ENCODE results near the gene STK38.

Gene STK38

DNA sequence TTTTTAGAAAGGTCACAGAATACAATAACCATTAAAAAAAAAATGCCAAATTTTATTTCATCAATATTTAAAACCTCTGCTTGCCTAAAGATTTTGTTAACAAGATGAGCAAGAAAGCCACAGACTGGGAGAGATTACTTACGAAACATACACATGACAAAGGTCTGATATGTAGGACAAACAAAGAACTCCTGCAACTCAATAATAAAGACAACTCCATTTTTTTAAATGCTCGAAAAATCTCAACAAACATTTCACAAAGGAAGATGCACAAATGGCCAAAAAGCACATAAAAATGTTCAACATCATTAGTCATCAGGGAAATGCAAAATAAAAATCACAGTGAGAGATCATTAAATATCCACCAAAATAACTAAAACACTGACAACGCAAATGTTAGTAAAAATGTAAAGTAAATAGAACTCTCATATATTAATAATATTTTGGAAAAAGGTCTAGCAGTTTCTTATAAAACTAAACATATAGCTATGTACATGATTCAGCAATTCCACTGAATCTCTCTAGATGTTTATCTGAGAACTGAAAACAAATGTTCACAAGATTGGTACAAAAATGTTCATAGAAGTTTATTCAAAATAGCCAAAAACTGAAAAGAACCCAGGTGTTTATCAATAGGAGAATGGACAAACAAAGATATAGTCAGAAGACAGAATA, 10.3 kb downstream of the STK38 start:
- no peak for DNase-seq
- Histone ChIP-seq H3K4me1 (no peaks in the 10 kb centered on the region), H3K27me3 (no peaks in the 10 kb centered on the region), H3K4me3 (ENCODE audit: low read depth, low read length) (no peak overlapping the region), H3K36me3 (peaks cover 26% of the 10 kb centered on the region), H3K9me3 (no peaks in the 10 kb centered on the region)
- TF ChIP-seq, protein P1, sequence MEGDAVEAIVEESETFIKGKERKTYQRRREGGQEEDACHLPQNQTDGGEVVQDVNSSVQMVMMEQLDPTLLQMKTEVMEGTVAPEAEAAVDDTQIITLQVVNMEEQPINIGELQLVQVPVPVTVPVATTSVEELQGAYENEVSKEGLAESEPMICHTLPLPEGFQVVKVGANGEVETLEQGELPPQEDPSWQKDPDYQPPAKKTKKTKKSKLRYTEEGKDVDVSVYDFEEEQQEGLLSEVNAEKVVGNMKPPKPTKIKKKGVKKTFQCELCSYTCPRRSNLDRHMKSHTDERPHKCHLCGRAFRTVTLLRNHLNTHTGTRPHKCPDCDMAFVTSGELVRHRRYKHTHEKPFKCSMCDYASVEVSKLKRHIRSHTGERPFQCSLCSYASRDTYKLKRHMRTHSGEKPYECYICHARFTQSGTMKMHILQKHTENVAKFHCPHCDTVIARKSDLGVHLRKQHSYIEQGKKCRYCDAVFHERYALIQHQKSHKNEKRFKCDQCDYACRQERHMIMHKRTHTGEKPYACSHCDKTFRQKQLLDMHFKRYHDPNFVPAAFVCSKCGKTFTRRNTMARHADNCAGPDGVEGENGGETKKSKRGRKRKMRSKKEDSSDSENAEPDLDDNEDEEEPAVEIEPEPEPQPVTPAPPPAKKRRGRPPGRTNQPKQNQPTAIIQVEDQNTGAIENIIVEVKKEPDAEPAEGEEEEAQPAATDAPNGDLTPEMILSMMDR (IDR thresholded peaks at IDR 0.05; ENCODE audit: low read depth, low read length): no peak

DNA sequence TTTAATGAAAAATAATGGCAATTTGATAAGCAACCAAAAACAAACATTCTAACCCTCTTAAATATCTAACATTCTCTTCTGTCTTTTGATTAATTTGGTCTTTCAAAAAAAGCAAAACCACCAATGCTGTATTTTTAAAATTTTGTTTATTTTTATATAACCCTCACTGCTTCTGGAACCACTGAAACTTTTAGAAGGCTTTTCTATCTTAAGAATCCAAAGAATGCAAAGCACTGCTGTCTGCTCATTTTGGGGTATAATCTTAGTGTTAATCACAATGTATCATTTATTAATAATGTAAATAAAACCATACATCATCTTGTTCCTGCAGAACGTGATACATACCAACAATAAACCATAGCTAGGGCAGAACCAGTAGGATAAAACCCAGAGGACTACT, 14.0 kb downstream of the STK38 start:
- no peak overlapping the region for H3K4me3 ChIP-seq (ENCODE audit: low read depth, low read length)
- no peak for DNase-seq
- no peaks in the 10 kb centered on the region for H3K27me3 ChIP-seq
- no peaks in the 10 kb centered on the region for H3K4me1 ChIP-seq
- peaks cover 11% of the 10 kb centered on the region for H3K36me3 ChIP-seq
- H3K9me3 ChIP-seq: no peaks in the 10 kb centered on the region
- TF ChIP-seq, protein P1 (IDR thresholded peaks at IDR 0.05; ENCODE audit: low read depth, low read length): no peak

DNA sequence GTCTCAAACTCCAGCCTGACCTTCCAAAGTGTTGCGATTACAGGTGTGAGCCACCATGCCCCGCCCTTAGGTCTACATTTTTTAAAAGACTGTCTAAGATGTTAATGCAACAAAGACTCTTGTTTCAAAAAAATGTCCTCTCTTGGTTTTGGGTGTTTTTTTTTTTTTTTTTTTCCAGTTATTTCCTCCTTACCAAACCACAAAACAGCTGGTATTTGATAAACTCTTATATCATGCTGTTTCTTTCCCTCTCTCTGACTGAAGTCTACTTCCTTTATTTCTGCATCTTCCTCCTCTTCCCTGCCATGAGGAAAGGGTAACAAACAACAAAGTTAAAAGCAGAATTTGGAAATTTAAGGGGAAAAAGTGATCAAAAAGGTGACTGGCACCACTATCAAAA, 21.2 kb downstream of the STK38 start:
- H3K36me3 ChIP-seq: peaks cover 25% of the 10 kb centered on the region
- no peaks in the 10 kb centered on the region for H3K27me3 ChIP-seq
- TF ChIP-seq, protein P1 (IDR thresholded peaks at IDR 0.05; ENCODE audit: low read depth, low read length): no peak
- H3K4me3 ChIP-seq (ENCODE audit: low read depth, low read length): no peak overlapping the region
- DNase-seq: no peak
- H3K9me3 ChIP-seq: no peaks in the 10 kb centered on the region
- H3K4me1 ChIP-seq: no peaks in the 10 kb centered on the region

DNA sequence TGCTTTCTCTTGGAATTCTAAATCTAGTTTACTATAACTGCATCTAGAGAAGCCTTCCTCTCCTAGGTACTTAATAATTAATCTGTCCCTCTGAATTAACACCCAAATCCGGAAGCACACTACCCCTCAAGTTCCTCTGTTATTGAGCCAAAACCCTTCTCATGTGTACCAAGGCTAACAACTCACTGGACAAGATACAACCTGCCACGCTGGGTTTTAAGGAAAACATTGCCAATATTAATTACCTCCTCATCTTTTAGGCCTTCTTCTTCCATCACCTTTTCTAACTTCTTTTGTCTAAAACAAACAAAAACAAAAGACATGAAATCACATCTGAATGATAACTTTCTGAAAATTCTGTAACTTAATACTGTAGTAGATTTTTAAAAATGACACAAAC, 21.9 kb downstream of the STK38 start:
- H3K9me3 ChIP-seq: no peaks in the 10 kb centered on the region
- no peaks in the 10 kb centered on the region for H3K27me3 ChIP-seq
- no peak for DNase-seq
- peaks cover 25% of the 10 kb centered on the region for H3K36me3 ChIP-seq
- TF ChIP-seq, protein P1 (IDR thresholded peaks at IDR 0.05; ENCODE audit: low read depth, low read length): no peak
- no peaks in the 10 kb centered on the region for H3K4me1 ChIP-seq
- no peak overlapping the region for H3K4me3 ChIP-seq (ENCODE audit: low read depth, low read length)

DNA sequence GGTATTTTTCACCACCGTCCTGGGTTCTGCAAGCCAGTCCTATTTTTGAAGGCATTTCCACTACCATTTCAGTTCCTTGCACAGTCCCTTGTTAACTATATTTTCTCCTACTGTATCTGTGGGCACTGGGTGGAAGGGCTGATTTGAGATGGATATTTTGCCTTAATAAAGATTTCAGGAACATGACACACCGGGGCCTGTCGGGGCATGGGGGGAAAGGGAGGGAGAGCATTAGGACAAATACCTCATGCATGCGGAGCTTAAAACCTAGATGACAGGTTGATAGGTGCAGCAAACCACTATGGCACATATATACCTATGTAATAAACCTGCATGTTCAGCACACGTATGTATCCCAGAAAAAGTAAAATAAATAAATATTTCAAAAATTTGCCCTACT, 22.4 kb downstream of the STK38 start:
- Histone ChIP-seq H3K9me3 (no peaks in the 10 kb centered on the region), H3K4me3 (ENCODE audit: low read depth, low read length) (no peak overlapping the region), H3K4me1 (no peaks in the 10 kb centered on the region), H3K27me3 (no peaks in the 10 kb centered on the region), H3K36me3 (peaks cover 25% of the 10 kb centered on the region)
- TF ChIP-seq, protein P1 (IDR thresholded peaks at IDR 0.05; ENCODE audit: low read depth, low read length): no peak
- DNase-seq: no peak

DNA sequence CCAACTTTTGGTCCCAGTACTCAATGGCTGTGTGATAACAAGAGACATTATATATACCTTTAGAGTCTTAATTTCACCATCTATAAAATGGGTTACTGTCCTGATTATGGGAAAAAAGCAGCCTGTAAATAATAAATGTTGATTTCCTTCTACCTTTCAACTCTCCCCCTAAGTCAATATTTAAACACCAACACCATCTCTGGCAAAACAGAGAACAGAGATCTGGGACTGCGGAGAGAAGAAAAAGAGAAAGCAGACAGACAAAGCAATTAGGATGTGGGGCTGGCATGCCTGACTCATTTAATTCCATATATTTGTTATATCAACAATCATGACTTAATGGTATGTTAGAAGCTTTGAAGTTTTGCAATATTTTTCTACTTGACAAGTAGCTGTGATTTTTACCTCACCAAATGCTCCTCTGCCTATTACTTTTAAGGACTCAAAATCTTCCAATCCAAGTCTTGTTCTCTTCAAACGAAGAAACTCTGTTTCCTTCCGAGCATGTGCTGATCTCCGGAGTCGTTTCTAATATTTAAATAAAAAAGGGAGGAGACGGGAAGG, 23.3 kb downstream of the STK38 start:
- Histone ChIP-seq H3K9me3 (no peaks in the 10 kb centered on the region), H3K36me3 (peaks cover 25% of the 10 kb centered on the region), H3K27me3 (no peaks in the 10 kb centered on the region), H3K4me3 (ENCODE audit: low read depth, low read length) (no peak overlapping the region), H3K4me1 (no peaks in the 10 kb centered on the region)
- no peak for DNase-seq
- TF ChIP-seq, protein P1 (IDR thresholded peaks at IDR 0.05; ENCODE audit: low read depth, low read length): no peak

All from BE2C (cell line).